CD4-positive, alpha-beta memory T cell (primary cell): ENCODE results near the gene CTNND2. TPM values are rescaled to one million over a fixed set of nuclear protein-coding genes. Genes with fewer than 3 reads are reported as not detected.

Experiments used
- CTCF ChIA-PET: fragments of 350-600 bp; sonication (Branson Sonifier 250); formaldehyde crosslinking; loops from one replicate; lab custom pipeline; 2021; ENCODE audit warnings: inconsistent platforms; ENCODE audit not compliant: partially characterized antibody; lab: Charles Lee
- POLR2A ChIA-PET: fragments of 350-600 bp; sonication (Branson Sonifier 250); formaldehyde crosslinking; loops from one replicate; lab custom pipeline; 2021; ENCODE audit not compliant: partially characterized antibody; lab: Charles Lee
- DNase-seq, 5 donors: peaks; one replicate each; pipeline versions ENCODE4 v3.0.0 to v3.0.0-alpha.2; 2020 to 2022; ENCODE audit warnings: mixed read lengths in 1 of 5
- H3K27ac ChIP-seq: one replicate; pipeline ENCODE4 v1.7.0; 2013; ENCODE audit warnings: low read depth, low read length
- H3K27me3 ChIP-seq: 2 replicates; pipeline ENCODE4 v1.7.0; 2013; ENCODE audit warnings: mild to moderate bottlenecking, low read length, moderate library complexity; ENCODE audit not compliant: insufficient read depth
- H3K36me3 ChIP-seq: 2 replicates; pipeline ENCODE4 v1.7.0; 2013; ENCODE audit warnings: mild to moderate bottlenecking, low read length, moderate library complexity; ENCODE audit not compliant: insufficient read depth
- H3K4me1 ChIP-seq: 2 replicates; pipeline ENCODE4 v1.7.0; 2013; ENCODE audit warnings: mild to moderate bottlenecking, low read length, moderate library complexity; ENCODE audit not compliant: insufficient read depth
- H3K4me3 ChIP-seq, 2 donors: one replicate each; pipeline ENCODE4 v1.7.0; 2013; ENCODE audit warnings: low read length in 2 of 2, mild to moderate bottlenecking in 1 of 2
- H3K9me3 ChIP-seq, 2 donors: one replicate each; pipeline ENCODE4 v1.7.0; 2013; ENCODE audit warnings: low read length in 2 of 2, control low read depth in 1 of 2; ENCODE audit not compliant: control insufficient read depth in 1 of 2
- H3K27ac Mint-ChIP-seq, 7 donors: one replicate each; pipeline ENCODE4 v1.8.0; 2020 to 2021; ENCODE audit warnings: mixed read lengths in 7 of 7, mild to moderate bottlenecking in 6 of 7, inconsistent platforms in 3 of 7, moderate library complexity in 3 of 7
- H3K27me3 Mint-ChIP-seq, 2 donors: one replicate each; pipeline ENCODE4 v1.8.0; 2020 to 2021; ENCODE audit warnings: mixed read lengths in 2 of 2
- H3K36me3 Mint-ChIP-seq, 2 donors: one replicate each; pipeline ENCODE4 v1.8.0; 2020 to 2021; ENCODE audit warnings: mixed read lengths in 2 of 2, inconsistent platforms in 1 of 2, mild to moderate bottlenecking in 1 of 2
- H3K4me1 Mint-ChIP-seq, 4 donors: one replicate each; pipeline ENCODE4 v1.8.0; 2020 to 2021; ENCODE audit warnings: mixed read lengths in 4 of 4, mild to moderate bottlenecking in 1 of 4
- H3K4me3 Mint-ChIP-seq, 8 donors: one replicate each; pipeline ENCODE4 v1.8.0; 2020 to 2021; ENCODE audit warnings: mixed read lengths in 8 of 8, mild to moderate bottlenecking in 7 of 8, moderate library complexity in 6 of 8, inconsistent platforms in 3 of 8
- H3K9me3 Mint-ChIP-seq, 8 donors: one replicate each; pipeline ENCODE4 v1.8.0; 2020 to 2021; ENCODE audit warnings: mixed read lengths in 8 of 8, mild to moderate bottlenecking in 5 of 8, inconsistent platforms in 3 of 8, moderate library complexity in 1 of 8
- intact Hi-C: fragments of 100-400 bp; cut with micrococcal nuclease; formaldehyde crosslinking; loops from one replicate; pipeline ENCODE4 v1.15.1; 2023
- polyA plus RNA-seq, 2 donors: library from polyadenylated mRNA; unstranded; fragments of 300-500 nt; fragmentation: Illumina TruSeq; gene quantifications; one replicate each; pipeline ENCODE4 v1.2.3, GENCODE V29; 2021
- total RNA-seq, 2 experiments: library from RNA; stranded (reverse); gene quantifications; one replicate each; pipeline ENCODE4 v1.2.3, GENCODE V29; 2021

CTNND2 gene
- total and polyA plus RNA-seq, 4 experiments from 2014 or later = 0.65 TPM; not detected in 3

DNA sequence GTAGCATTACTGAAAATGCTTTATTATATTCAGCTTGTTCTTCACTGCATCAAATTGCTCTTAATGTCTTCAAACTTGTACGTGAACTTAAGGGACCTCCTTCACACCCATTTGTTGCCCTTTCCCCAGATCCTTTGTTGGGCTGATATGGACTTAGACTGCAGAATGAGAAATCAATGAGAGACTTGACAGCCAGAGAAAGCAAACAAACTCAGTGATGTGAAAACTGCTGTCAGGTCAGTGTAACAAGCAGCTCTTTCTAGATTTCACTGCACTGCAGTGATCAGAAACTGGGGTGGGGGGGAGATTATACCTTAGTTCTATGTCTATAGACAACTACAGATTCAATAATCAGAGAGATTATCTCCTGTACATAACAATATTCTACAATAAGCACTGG lies 652.2 kb downstream of the CTNND2 start:
- H3K4me3 Mint-ChIP-seq = no peak overlapping the region
- H3K27me3 ChIP-seq = no peaks in the 10 kb centered on the region
- H3K4me1 Mint-ChIP-seq = peaks cover 0 to 4% (median 0%) of the 10 kb centered on the region in 4 donors
- H3K27ac Mint-ChIP-seq = no peak overlapping the region
- ChIA-PET CTCF (interaction anchor here (1.1 kb wide), 1 partner anchor 20 kb away, joined by 3 read pairs; no protein-coding TSS in a partner anchor), POLR2A (no interaction called here)
- no peak for DNase-seq
- H3K4me1 ChIP-seq = no peaks in the 10 kb centered on the region
- H3K4me3 ChIP-seq = no peak overlapping the region
- no peaks in the 10 kb centered on the region for H3K36me3 Mint-ChIP-seq
- no peaks in the 10 kb centered on the region for H3K36me3 ChIP-seq
- H3K9me3 ChIP-seq = no peaks in the 10 kb centered on the region
- H3K27ac ChIP-seq = no peak overlapping the region
- peaks cover 0 to 2% (median 0%) of the 10 kb centered on the region in 8 donors for H3K9me3 Mint-ChIP-seq
- no peaks in the 10 kb centered on the region for H3K27me3 Mint-ChIP-seq
- intact Hi-C loops = no loop called here

- Mint-ChIP-seq H3K9me3 (peaks cover 0 to 2% (median 0%) of the 10 kb centered on the region in 8 donors), H3K27me3 (no peaks in the 10 kb centered on the region), H3K4me3 (no peak overlapping the region), H3K4me1 (peaks cover 0 to 4% (median 0%) of the 10 kb centered on the region in 4 donors), H3K36me3 (no peaks in the 10 kb centered on the region), H3K27ac (no peak overlapping the region)
- Histone ChIP-seq H3K27me3 (no peaks in the 10 kb centered on the region), H3K36me3 (no peaks in the 10 kb centered on the region), H3K27ac (no peak overlapping the region), H3K4me3 (no peak overlapping the region), H3K9me3 (no peaks in the 10 kb centered on the region), H3K4me1 (no peaks in the 10 kb centered on the region)
- ChIA-PET POLR2A (no interaction called here), CTCF (interaction anchor here (1.1 kb wide), 1 partner anchor 20 kb away, joined by 3 read pairs; no protein-coding TSS in a partner anchor)
- intact Hi-C loops = no loop called here
- no peak for DNase-seq
Observed at GRCh38 chr5:11251247-11251646, 653.0 kb downstream of the CTNND2 start.

DNA sequence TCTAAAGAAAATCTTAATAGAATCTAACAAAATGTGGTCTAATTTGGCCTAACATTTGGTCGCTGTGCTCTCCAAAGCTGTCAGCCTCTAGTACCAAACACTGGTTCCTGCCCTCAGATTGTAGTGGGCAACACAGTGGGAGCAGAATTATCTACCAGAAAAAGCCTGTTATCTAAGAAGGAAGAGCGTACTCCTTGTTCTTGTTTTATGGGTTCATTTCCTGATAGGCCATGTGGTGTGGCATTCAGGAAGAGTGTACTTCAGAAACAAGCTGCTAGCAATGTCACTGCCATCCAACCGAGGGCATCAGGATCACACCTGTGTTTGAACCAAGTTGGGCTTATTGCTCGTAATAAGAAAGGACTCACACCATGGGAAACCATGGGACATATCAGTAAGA lies 655.3 kb downstream of the CTNND2 start:
- Mint-ChIP-seq H3K27ac (no peak overlapping the region), H3K4me1 (peaks cover 0 to 4% (median 0%) of the 10 kb centered on the region in 4 donors), H3K27me3 (peaks cover 0 to 2% of the 10 kb centered on the region in 2 donors), H3K4me3 (no peak overlapping the region), H3K36me3 (no peaks in the 10 kb centered on the region), H3K9me3 (peaks cover 0 to 2% (median 0%) of the 10 kb centered on the region in 8 donors)
- Histone ChIP-seq H3K27me3 (no peaks in the 10 kb centered on the region), H3K4me3 (no peak overlapping the region), H3K27ac (no peak overlapping the region), H3K36me3 (no peaks in the 10 kb centered on the region), H3K4me1 (no peaks in the 10 kb centered on the region), H3K9me3 (no peaks in the 10 kb centered on the region)
- POLR2A ChIA-PET = no interaction called here
- no peak for DNase-seq
- CTCF ChIA-PET = no interaction called here
- intact Hi-C loops = no loop called here

GRCh38 chr5:11247224-11247623 lies 657.0 kb downstream of the CTNND2 start:
- no peaks in the 10 kb centered on the region for H3K36me3 ChIP-seq
- Mint-ChIP-seq H3K36me3 (no peaks in the 10 kb centered on the region), H3K4me3 (no peak overlapping the region), H3K9me3 (no peaks in the 10 kb centered on the region), H3K4me1 (no peaks in the 10 kb centered on the region), H3K27ac (no peak overlapping the region), H3K27me3 (peaks cover 0 to 2% of the 10 kb centered on the region in 2 donors)
- no peaks in the 10 kb centered on the region for H3K27me3 ChIP-seq
- H3K4me3 ChIP-seq = no peak overlapping the region
- no peak overlapping the region for H3K27ac ChIP-seq
- H3K9me3 ChIP-seq = no peaks in the 10 kb centered on the region
- intact Hi-C loops = no loop called here
- DNase-seq = no peak
- ChIA-PET POLR2A (no interaction called here), CTCF (no interaction called here)
- H3K4me1 ChIP-seq = no peaks in the 10 kb centered on the region

GRCh38 chr5:11240293-11241190 lies 663.7 kb downstream of the CTNND2 start:
- Mint-ChIP-seq H3K4me1 (peaks cover 0 to 7% (median 3%) of the 10 kb centered on the region in 4 donors), H3K36me3 (no peaks in the 10 kb centered on the region), H3K27me3 (no peaks in the 10 kb centered on the region), H3K4me3 (no peak overlapping the region), H3K27ac (no peak overlapping the region), H3K9me3 (peaks cover 0 to 2% (median 0%) of the 10 kb centered on the region in 8 donors)
- intact Hi-C loops = no loop called here
- no peaks in the 10 kb centered on the region for H3K36me3 ChIP-seq
- peaks cover 1% of the 10 kb centered on the region for H3K4me1 ChIP-seq
- no peaks in the 10 kb centered on the region for H3K9me3 ChIP-seq
- ChIA-PET CTCF (no interaction called here), POLR2A (no interaction called here)
- H3K27me3 ChIP-seq = no peaks in the 10 kb centered on the region
- no peak overlapping the region for H3K4me3 ChIP-seq
- H3K27ac ChIP-seq = no peak overlapping the region
- no peak for DNase-seq

DNA sequence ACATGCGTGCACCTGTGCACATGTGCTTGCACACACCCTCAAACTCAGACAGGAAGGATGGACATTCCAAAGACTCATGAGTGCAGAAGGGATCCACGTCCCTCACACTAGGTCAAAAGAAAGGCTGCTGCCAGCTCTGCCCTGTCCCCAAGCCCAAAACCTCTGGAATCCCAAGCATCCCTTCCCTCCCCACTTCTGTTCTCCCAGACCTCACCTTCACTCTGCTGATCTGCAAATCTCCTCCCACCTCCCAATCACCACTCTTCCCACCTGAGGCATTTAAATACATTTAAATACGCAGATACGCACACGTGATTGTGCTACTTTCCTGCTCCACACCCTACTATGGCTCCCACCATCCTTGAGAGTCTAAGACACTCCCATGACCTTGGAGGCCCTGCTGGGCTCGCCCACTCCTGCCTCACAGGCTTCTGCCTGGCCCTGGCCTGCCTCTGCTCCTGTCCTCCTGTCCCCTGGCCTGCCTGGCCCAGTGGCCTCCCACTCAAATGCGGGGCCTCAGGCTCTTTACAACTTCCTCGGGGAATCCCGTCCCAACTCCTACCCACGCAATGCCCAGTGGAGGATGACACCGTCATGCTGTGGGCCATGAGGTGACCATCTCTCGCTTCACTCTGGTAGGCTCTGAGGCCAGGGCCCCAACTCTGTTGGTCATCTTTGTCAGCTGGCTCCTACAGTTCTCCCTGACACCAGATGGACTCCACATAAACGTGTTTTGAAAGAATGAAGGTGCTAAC lies 664.8 kb downstream of the CTNND2 start:
- Mint-ChIP-seq H3K4me1 (peaks cover 8 to 18% (median 13%) of the 10 kb centered on the region in 4 donors), H3K27ac (peak overlapping the region in 2 of 7 donors; percentile 39 to 48), H3K27me3 (no peaks in the 10 kb centered on the region), H3K9me3 (peaks cover 0 to 2% (median 0%) of the 10 kb centered on the region in 8 donors), H3K4me3 (peak overlapping the region in 1 of 8 donors; percentile 4), H3K36me3 (no peaks in the 10 kb centered on the region)
- ChIA-PET CTCF (no interaction called here), POLR2A (no interaction called here)
- Histone ChIP-seq H3K36me3 (no peaks in the 10 kb centered on the region), H3K4me3 (no peak overlapping the region), H3K27ac (no peak overlapping the region), H3K9me3 (no peaks in the 10 kb centered on the region), H3K27me3 (no peaks in the 10 kb centered on the region), H3K4me1 (peaks cover 12% of the 10 kb centered on the region)
- no peak for DNase-seq
- intact Hi-C loops = no loop called here

GRCh38 chr5:11234501-11234911 lies 669.7 kb downstream of the CTNND2 start:
- no peak overlapping the region for H3K27ac ChIP-seq
- peaks cover 0 to 6% of the 10 kb centered on the region in 2 donors for H3K36me3 Mint-ChIP-seq
- H3K27ac Mint-ChIP-seq = peak overlapping the region; percentile 27 to 82 (median 71)
- H3K36me3 ChIP-seq = no peaks in the 10 kb centered on the region
- H3K4me3 Mint-ChIP-seq = peak overlapping the region in 7 of 8 donors; percentile 23 to 66 (median 53)
- ChIA-PET POLR2A (no interaction called here), CTCF (no interaction called here)
- H3K9me3 ChIP-seq = peaks cover 0 to 8% of the 10 kb centered on the region in 2 donors
- H3K9me3 Mint-ChIP-seq = peaks cover 0 to 26% (median 17%) of the 10 kb centered on the region in 8 donors
- H3K4me1 Mint-ChIP-seq = peaks cover 19 to 38% (median 27%) of the 10 kb centered on the region in 4 donors
- H3K27me3 Mint-ChIP-seq = no peaks in the 10 kb centered on the region
- H3K27me3 ChIP-seq = no peaks in the 10 kb centered on the region
- peaks cover 25% of the 10 kb centered on the region for H3K4me1 ChIP-seq
- peak in 4 of 5 donors; percentile 37 to 53 (median 44) for DNase-seq
- H3K4me3 ChIP-seq = no peak overlapping the region
- intact Hi-C loops = no loop called here
